D721Med (cell line): Measurements from ENCODE around the gene BBX.

Experiments
- DNase-seq: peaks from one replicate; pipeline ENCODE4 v3.0.0; 2011; ENCODE audit warnings: low spot score; ENCODE audit not compliant: insufficient read length
- FAIRE-seq: peaks from 2 replicates; lab custom pipeline; 2011; peaks lifted over from hg19 to GRCh38; lab: Jason Lieb, UNC
- CTCF ChIP-seq: IDR thresholded peaks from 2 replicates; pipeline ENCODE4 v1.5.1; 2012; ENCODE audit warnings: mild to moderate bottlenecking, control low read depth; ENCODE audit not compliant: insufficient read depth; ENCODE audit errors: missing control alignments

The BBX gene

GRCh38 chr3:107818025-107818424 lies 295.3 kb downstream of the BBX start:
- DNase-seq (no peak), FAIRE-seq (peak; percentile 32)
- TF ChIP-seq CTCF: no peak

GRCh38 chr3:107819656-107820055 lies 296.9 kb downstream of the BBX start:
- DNase-seq (no peak), FAIRE-seq (no peak)
- no peak for TF ChIP-seq CTCF

- FAIRE-seq (no peak), DNase-seq (no peak)
- no peak for TF ChIP-seq CTCF
Measured at GRCh38 chr3:107822308-107822707, 299.5 kb downstream of the BBX start.

- no peak for TF ChIP-seq CTCF
- FAIRE-seq: no peak
- DNase-seq: no peak
Measured at GRCh38 chr3:107824822-107825371, 302.1 kb downstream of the BBX start.

GRCh38 chr3:107825556-107825955 lies 302.8 kb downstream of the BBX start:
- DNase-seq (no peak), FAIRE-seq (no peak)
- no peak for TF ChIP-seq CTCF

GRCh38 chr3:107826727-107827126 lies 304.0 kb downstream of the BBX start:
- no peak for TF ChIP-seq CTCF
- FAIRE-seq: peak; percentile 38
- peak; percentile 43 for DNase-seq

GRCh38 chr3:107829185-107829584 lies 306.4 kb downstream of the BBX start:
- FAIRE-seq (no peak), DNase-seq (no peak)
- TF ChIP-seq CTCF: no peak
